IPS-20b (cell line): ENCODE measurements around the gene DIPK1A.
"Not testable (repeated sequence)": the region's sequence is repeated elsewhere in the genome, so short reads cannot be mapped to it uniquely, and the experiment has no call there.

Experiments used
- H3K27ac ChIP-seq: one replicate; pipeline ENCODE4 v1.5.1; 2013; ENCODE audit warnings: low read length
- H3K27me3 ChIP-seq: 2 replicates; pipeline ENCODE4 v1.6.1; 2013; ENCODE audit warnings: mild to moderate bottlenecking, low read length, inconsistent platforms; ENCODE audit not compliant: insufficient read depth
- H3K36me3 ChIP-seq: 2 replicates; pipeline ENCODE4 v1.6.1; 2013; ENCODE audit warnings: low read depth, mild to moderate bottlenecking, inconsistent platforms, low read length, moderate library complexity; ENCODE audit not compliant: insufficient read depth
- H3K4me1 ChIP-seq: 2 replicates; pipeline ENCODE4 v1.6.1; 2013; ENCODE audit warnings: mild to moderate bottlenecking, control low read depth, inconsistent platforms, low read length, moderate library complexity; ENCODE audit not compliant: insufficient read depth
- H3K4me3 ChIP-seq: 2 replicates; pipeline ENCODE4 v1.5.1; 2013; ENCODE audit warnings: mild to moderate bottlenecking, low read length, inconsistent platforms
- H3K9ac ChIP-seq: 2 replicates; pipeline ENCODE4 v1.6.1; 2013; ENCODE audit warnings: low read depth, mild to moderate bottlenecking, inconsistent platforms, low read length, moderate library complexity
- H3K9me3 ChIP-seq: 2 replicates; pipeline ENCODE4 v1.6.1; 2013; ENCODE audit warnings: mild to moderate bottlenecking, low read depth, low read length, inconsistent platforms; ENCODE audit not compliant: insufficient read depth

DIPK1A gene

GRCh38 chr1:92903765-92904164 lies 57.5 kb downstream of the DIPK1A start:
- no peak overlapping the region for H3K9ac ChIP-seq
- no peaks in the 10 kb centered on the region for H3K27me3 ChIP-seq
- no peak overlapping the region for H3K27ac ChIP-seq
- H3K36me3 ChIP-seq = no peaks in the 10 kb centered on the region
- H3K4me1 ChIP-seq = no peaks in the 10 kb centered on the region
- peaks cover 3% of the 10 kb centered on the region; the same call in 1 of the 2 replicates for H3K9me3 ChIP-seq
- H3K4me3 ChIP-seq = no peak overlapping the region

- no peak overlapping the region for H3K9ac ChIP-seq
- no peaks in the 10 kb centered on the region for H3K27me3 ChIP-seq
- no peak overlapping the region for H3K27ac ChIP-seq
- H3K4me3 ChIP-seq = no peak overlapping the region
- H3K9me3 ChIP-seq = peaks cover 3% of the 10 kb centered on the region; the same call in 1 of the 2 replicates
- H3K36me3 ChIP-seq = no peaks in the 10 kb centered on the region
- no peaks in the 10 kb centered on the region for H3K4me1 ChIP-seq
Observed at GRCh38 chr1:92902406-92902744, 58.9 kb downstream of the DIPK1A start.

GRCh38 chr1:92901699-92902405 lies 59.4 kb downstream of the DIPK1A start:
- no peaks in the 10 kb centered on the region for H3K36me3 ChIP-seq
- H3K9me3 ChIP-seq = peaks cover 3% of the 10 kb centered on the region; the same call in 1 of the 2 replicates
- H3K27ac ChIP-seq = no peak overlapping the region
- no peaks in the 10 kb centered on the region for H3K4me1 ChIP-seq
- no peak overlapping the region for H3K9ac ChIP-seq
- no peak overlapping the region for H3K4me3 ChIP-seq
- no peaks in the 10 kb centered on the region for H3K27me3 ChIP-seq

- Histone ChIP-seq H3K36me3 (no peaks in the 10 kb centered on the region), H3K4me1 (no peaks in the 10 kb centered on the region), H3K9me3 (peaks cover 3% of the 10 kb centered on the region; the same call in 1 of the 2 replicates), H3K9ac (no peak overlapping the region), H3K27me3 (no peaks in the 10 kb centered on the region), H3K4me3 (no peak overlapping the region), H3K27ac (no peak overlapping the region)
Observed at GRCh38 chr1:92901126-92901525, 60.1 kb downstream of the DIPK1A start.

GRCh38 chr1:92900539-92900938 lies 60.7 kb downstream of the DIPK1A start:
- Histone ChIP-seq H3K36me3 (no peaks in the 10 kb centered on the region), H3K9me3 (peaks cover 3% of the 10 kb centered on the region; the same call in 1 of the 2 replicates), H3K4me3 (no peak overlapping the region), H3K9ac (no peak overlapping the region), H3K27ac (no peak overlapping the region), H3K27me3 (no peaks in the 10 kb centered on the region), H3K4me1 (no peaks in the 10 kb centered on the region)

- Histone ChIP-seq H3K4me1 (no peaks in the 10 kb centered on the region), H3K9ac (no peak overlapping the region), H3K27me3 (no peaks in the 10 kb centered on the region), H3K9me3 (peaks cover 3% of the 10 kb centered on the region; the same call in 1 of the 2 replicates), H3K4me3 (no peak overlapping the region), H3K27ac (no peak overlapping the region), H3K36me3 (no peaks in the 10 kb centered on the region)
Observed at GRCh38 chr1:92899780-92900179, 61.5 kb downstream of the DIPK1A start.

- H3K27ac ChIP-seq, H3K9me3 ChIP-seq, H3K27me3 ChIP-seq, H3K4me3 ChIP-seq, H3K4me1 ChIP-seq, H3K36me3 ChIP-seq, H3K9ac ChIP-seq: not testable (repeated sequence)
Observed at GRCh38 chr1:92898053-92898452, 63.2 kb downstream of the DIPK1A start.

- no peak overlapping the region for H3K27ac ChIP-seq
- no peaks in the 10 kb centered on the region for H3K36me3 ChIP-seq
- H3K27me3 ChIP-seq = no peaks in the 10 kb centered on the region
- H3K4me3 ChIP-seq = no peak overlapping the region
- peaks cover 3% of the 10 kb centered on the region; the same call in 1 of the 2 replicates for H3K9me3 ChIP-seq
- H3K4me1 ChIP-seq = no peaks in the 10 kb centered on the region
- no peak overlapping the region for H3K9ac ChIP-seq
Observed at GRCh38 chr1:92887465-92887864, 73.8 kb downstream of the DIPK1A start.

GRCh38 chr1:92886886-92887419 lies 74.3 kb downstream of the DIPK1A start:
- no peaks in the 10 kb centered on the region for H3K27me3 ChIP-seq
- H3K9me3 ChIP-seq = peaks cover 3% of the 10 kb centered on the region; the same call in 1 of the 2 replicates
- H3K27ac ChIP-seq = no peak overlapping the region
- H3K4me1 ChIP-seq = no peaks in the 10 kb centered on the region
- no peaks in the 10 kb centered on the region for H3K36me3 ChIP-seq
- H3K4me3 ChIP-seq = no peak overlapping the region
- no peak overlapping the region for H3K9ac ChIP-seq

GRCh38 chr1:92884195-92884594 lies 77.1 kb downstream of the DIPK1A start:
- Histone ChIP-seq H3K27ac (no peak overlapping the region), H3K9ac (no peak overlapping the region), H3K9me3 (no peaks in the 10 kb centered on the region), H3K4me1 (peaks cover 4% of the 10 kb centered on the region; the same call in 1 of the 2 replicates), H3K36me3 (no peaks in the 10 kb centered on the region), H3K27me3 (no peaks in the 10 kb centered on the region), H3K4me3 (no peak overlapping the region)

GRCh38 chr1:92883297-92883696 lies 78.0 kb downstream of the DIPK1A start:
- no peak overlapping the region for H3K4me3 ChIP-seq
- no peaks in the 10 kb centered on the region for H3K27me3 ChIP-seq
- peaks cover 5% of the 10 kb centered on the region; the same call in 1 of the 2 replicates for H3K4me1 ChIP-seq
- no peak overlapping the region for H3K27ac ChIP-seq
- H3K9me3 ChIP-seq = no peaks in the 10 kb centered on the region
- no peaks in the 10 kb centered on the region for H3K36me3 ChIP-seq
- H3K9ac ChIP-seq = no peak overlapping the region

- Histone ChIP-seq H3K9me3 (no peaks in the 10 kb centered on the region), H3K27me3 (no peaks in the 10 kb centered on the region), H3K27ac (no peak overlapping the region), H3K4me1 (peaks cover 5% of the 10 kb centered on the region; the same call in 1 of the 2 replicates), H3K9ac (no peak overlapping the region), H3K4me3 (no peak overlapping the region), H3K36me3 (no peaks in the 10 kb centered on the region)
Observed at GRCh38 chr1:92882819-92883218, 78.4 kb downstream of the DIPK1A start.
